A549 (cell line): ENCODE data around the gene NEMF.

ENCODE experiments used
- BHLHE40 ChIP-seq: IDR thresholded peaks from 2 replicates; pipeline ENCODE4 v1.6.1; 2012; ENCODE audit warnings: low read depth, low read length, inconsistent platforms
- CEBPB ChIP-seq, 2 experiments: fragments of >200 bp in 1 of 2; sonication (Bioruptor Twin) in 1 of 2; formaldehyde crosslinking in 1 of 2; IDR thresholded peaks; 2 replicates each; pipeline ENCODE4 v1.6.1; 2012 to 2016
- CTCF ChIP-seq: fragments of >200 bp; sonication (Bioruptor Twin); formaldehyde crosslinking; IDR thresholded peaks from 3 replicates; pipeline ENCODE4 v1.5.1; 2016
- EP300 ChIP-seq, 2 experiments: fragments of >200 bp; sonication (Bioruptor Twin); formaldehyde crosslinking; IDR thresholded peaks; 2 replicates in 1 of 2; 3 replicates in 1 of 2; pipeline ENCODE4 v1.6.1; 2016 to 2017
- HOXA7 ChIP-seq: fragments of 250-450 bp; sonication (Bioruptor Pico); IDR thresholded peaks from 2 replicates; pipeline ENCODE4 v1.5.0; 2020; ENCODE audit warnings: mild to moderate bottlenecking, moderate library complexity
- JUN ChIP-seq, 2 experiments: fragments of >200 bp; sonication (Bioruptor Twin); formaldehyde crosslinking; IDR thresholded peaks; 2 replicates in 1 of 2; 3 replicates in 1 of 2; pipeline ENCODE4 v1.6.1; 2016 to 2017
- MAX ChIP-seq: IDR thresholded peaks from 2 replicates; pipeline ENCODE4 v1.6.1; 2012
- MAZ ChIP-seq: fragments of 150-350 bp; IDR thresholded peaks from 2 replicates; pipeline ENCODE4 v1.6.1; 2014; ENCODE audit warnings: antibody characterized with exemption, low read depth, low read length, borderline replicate concordance
- PHF8 ChIP-seq: fragments of 200-600 bp; sonication (generic); IDR thresholded peaks from 2 replicates; pipeline ENCODE4 v1.6.1; 2016; ENCODE audit warnings: low read depth, mild to moderate bottlenecking, antibody characterized with exemption, moderate library complexity, borderline replicate concordance
- POLR2A ChIP-seq: IDR thresholded peaks from 2 replicates; pipeline ENCODE4 v1.6.1; 2012; ENCODE audit warnings: mild to moderate bottlenecking, low read length
- POLR2AphosphoS2 ChIP-seq: conservative IDR thresholded peaks from 2 replicates; pipeline ENCODE4 v1.6.1; 2012; ENCODE audit warnings: low read length, improper control_type of control experiment, inconsistent platforms
- REST ChIP-seq: fragments of 200-600 bp; sonication (generic); IDR thresholded peaks from 2 replicates; pipeline ENCODE4 v1.6.1; 2016; ENCODE audit warnings: antibody characterized with exemption, mild to moderate bottlenecking, moderate library complexity
- SMC3 ChIP-seq: fragments of >200 bp; sonication (Bioruptor Twin); formaldehyde crosslinking; IDR thresholded peaks from 3 replicates; pipeline ENCODE4 v1.6.1; 2018; ENCODE audit warnings: inconsistent platforms
- USF2 ChIP-seq: fragments of 450-650 bp; IDR thresholded peaks from 2 replicates; pipeline ENCODE4 v1.6.1; 2014; ENCODE audit warnings: antibody characterized with exemption

GRCh38 chr14:49732896-49733295, 119.7 kb downstream of the NEMF start:
- TF ChIP-seq REST (no peak), POLR2A (no peak), CTCF (no peak), PHF8 (no peak), POLR2AphosphoS2 (no peak), CEBPB (IDR thresholded peaks at IDR 0.05) (no peak), EP300 (IDR thresholded peaks at IDR 0.05) (no peak), MAZ (no peak), SMC3 (no peak), HOXA7 (no peak), MAX (no peak), JUN (IDR thresholded peaks at IDR 0.05) (no peak), BHLHE40 (no peak), USF2 (no peak)
